ENCODE results near the gene CCDC127. TPM values are rescaled to one million over a fixed set of nuclear protein-coding genes. Genes with fewer than 3 reads are reported as not detected.
"Not testable (repeated sequence)": the region's sequence is repeated elsewhere in the genome, so short reads cannot be mapped to it uniquely, and the experiment has no call there.

CCDC127 gene, protein sequence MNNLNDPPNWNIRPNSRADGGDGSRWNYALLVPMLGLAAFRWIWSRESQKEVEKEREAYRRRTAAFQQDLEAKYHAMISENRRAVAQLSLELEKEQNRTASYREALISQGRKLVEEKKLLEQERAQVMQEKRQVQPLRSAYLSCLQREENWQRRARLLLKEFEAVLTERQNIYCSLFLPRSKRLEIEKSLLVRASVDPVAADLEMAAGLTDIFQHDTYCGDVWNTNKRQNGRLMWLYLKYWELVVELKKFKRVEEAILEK
- 1 to 10 TPM; 5.3 to 5.9 TPM for total RNA-seq

DNA sequence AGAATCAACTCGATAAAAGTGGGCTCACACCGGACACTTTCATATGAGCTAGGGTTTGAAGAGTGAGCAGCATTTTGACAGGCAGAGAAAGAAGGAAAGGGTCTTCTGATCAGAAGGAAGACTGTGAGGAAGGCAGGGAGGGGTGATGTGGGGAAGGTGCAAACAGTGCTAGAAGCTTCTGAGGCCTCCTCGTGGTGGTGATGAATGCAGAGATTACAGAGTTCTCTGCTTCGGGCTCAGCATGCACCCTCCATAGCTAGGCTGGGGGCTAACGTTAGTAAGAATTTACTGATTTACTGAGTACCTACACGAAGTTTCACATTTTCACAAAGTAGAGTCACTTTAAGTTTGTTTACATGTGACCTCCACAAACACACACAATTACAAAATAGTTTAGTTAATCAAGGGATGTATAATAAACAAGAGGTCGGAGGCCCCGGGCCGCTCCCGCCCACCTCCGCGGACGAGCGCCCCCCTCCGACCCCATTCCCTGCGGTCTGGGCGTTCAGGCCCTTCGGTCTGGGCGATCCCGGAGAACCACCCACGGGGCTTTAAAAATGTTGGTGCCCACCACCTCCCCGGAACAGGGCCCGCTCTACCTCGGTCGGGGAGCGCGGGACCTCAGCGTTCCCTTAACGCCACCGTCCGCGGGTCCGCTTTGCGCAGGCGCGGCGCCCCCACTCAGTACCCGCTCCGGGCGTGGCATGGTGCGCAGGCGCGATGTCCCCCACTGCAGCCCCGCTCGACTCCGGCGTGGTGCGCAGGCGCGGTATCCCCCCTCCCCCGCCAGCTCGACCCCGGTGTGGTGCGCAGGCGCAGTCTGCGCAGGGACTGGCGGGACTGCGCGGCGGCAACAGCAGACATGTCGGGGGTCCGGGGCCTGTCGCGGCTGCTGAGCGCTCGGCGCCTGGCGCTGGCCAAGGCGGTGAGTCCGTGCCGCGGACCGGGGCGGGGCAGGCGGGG lies at the start of gene CCDC127, which contains the start of gene SDHA:
CCDC127 (minus strand) TSS at position 660 of the 963 bp plus-strand sequence. CDS start 1,304 bp downstream, outside the sequence.
SDHA (plus strand) TSS at position 827 of the 963 bp plus-strand sequence; CDS start at position 863, 36 bp downstream.
- H3K9me3 Mint-ChIP-seq, H3K27me3 Mint-ChIP-seq: not testable (repeated sequence)
- peaks cover 55% of the 10 kb centered on the region for H3K4me1 Mint-ChIP-seq

DNA sequence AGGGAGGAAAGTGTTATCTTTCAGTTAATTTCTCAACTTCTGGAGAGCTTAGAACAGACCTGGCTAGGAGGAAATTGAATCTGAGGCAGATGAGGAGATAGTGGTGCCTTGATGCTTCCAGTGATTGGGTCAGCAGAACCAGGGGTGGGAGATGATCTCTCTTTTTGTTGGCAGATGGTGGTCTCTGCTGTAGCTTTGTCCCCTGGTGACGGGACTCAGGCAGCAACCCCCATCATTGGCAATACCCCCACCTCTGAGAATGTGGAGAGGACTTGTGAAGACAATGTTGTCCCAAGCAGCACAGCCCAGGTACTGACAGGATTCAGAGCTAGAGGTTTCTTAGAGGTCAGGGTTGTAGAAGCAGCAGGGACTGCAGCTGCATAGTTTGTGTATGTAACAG lies 49.8 kb upstream of the CCDC127 start:
- Mint-ChIP-seq H3K4me1 (peaks cover 15% of the 10 kb centered on the region), H3K4me3 (no peak overlapping the region), H3K36me3 (peaks cover 9% of the 10 kb centered on the region), H3K9me3 (no peaks in the 10 kb centered on the region), H3K27ac (no peak overlapping the region), H3K27me3 (no peaks in the 10 kb centered on the region)
- DNase-seq = no peak

More for the DNA sequence above, at the start of gene CCDC127, which contains the start of gene SDHA:
- Mint-ChIP-seq H3K27ac (peak within 1 kb of the TSS; percentile 91), H3K36me3 (peaks cover 21% of the 10 kb centered on the region), H3K4me3 (peak within 1 kb of the TSS; percentile 94)
- peak; percentile 98 for DNase-seq

DNA sequence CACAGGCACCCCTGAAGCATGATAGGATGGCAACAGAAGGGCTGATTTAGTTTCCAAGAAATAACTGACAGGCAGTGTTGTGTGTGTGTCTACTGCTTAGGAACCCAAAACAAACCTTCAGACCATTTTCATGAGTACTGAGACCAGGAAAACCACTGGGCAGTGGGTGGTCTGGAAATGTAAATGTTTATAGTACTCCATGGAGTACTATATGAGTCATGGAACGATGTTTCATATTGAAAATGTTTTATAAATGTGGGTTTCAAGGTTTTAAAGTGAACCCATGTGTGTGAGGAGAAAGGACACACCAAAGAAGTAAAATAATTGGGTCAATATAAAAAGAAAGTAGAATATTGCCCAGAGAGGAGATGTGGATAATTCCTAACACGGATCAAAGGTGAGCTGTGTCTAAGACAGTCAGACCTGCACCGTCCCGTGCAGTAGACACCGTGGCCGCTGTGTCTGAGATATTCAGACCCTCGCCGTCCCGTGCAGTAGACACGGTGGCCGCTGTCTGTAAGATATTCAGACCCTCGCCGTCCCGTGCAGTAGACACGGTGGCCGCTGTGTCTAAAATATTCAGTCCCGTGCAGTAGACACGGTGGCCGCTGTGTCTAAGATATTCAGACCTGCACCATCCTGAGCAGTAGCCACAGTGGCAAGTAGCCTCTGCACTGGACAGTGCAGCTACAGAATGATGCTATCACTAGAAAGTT lies 48.5 kb upstream of the CCDC127 start:
- H3K36me3 Mint-ChIP-seq = peaks cover 12% of the 10 kb centered on the region
- peak; percentile 19 for DNase-seq
- not testable (repeated sequence) for H3K4me3 Mint-ChIP-seq, H3K9me3 Mint-ChIP-seq, H3K27me3 Mint-ChIP-seq
- H3K4me1 Mint-ChIP-seq = peaks cover 14% of the 10 kb centered on the region
- H3K27ac Mint-ChIP-seq = peak overlapping the region; percentile 28

DNA sequence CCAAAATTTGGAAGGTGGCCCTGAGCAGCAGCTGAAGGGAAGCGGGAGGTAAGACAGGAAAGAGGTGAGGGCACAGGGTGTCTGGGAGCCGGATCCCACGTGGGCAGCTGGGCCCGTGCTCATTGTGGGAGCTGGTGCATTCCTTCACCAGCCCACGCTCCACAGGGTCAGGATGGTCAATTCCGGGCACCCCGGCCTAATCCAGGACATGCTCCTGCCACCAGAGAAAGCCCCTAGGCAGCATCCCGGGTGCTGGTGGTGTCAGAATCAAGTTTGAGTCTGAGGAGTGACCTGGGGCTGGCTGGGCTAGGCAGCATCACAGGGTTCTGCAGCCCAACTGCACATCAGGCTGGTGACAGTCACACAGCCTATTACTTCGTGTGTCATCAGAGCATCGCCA lies 46.4 kb upstream of the CCDC127 start:
- H3K9me3 Mint-ChIP-seq = peaks cover 2% of the 10 kb centered on the region
- H3K36me3 Mint-ChIP-seq = peaks cover 12% of the 10 kb centered on the region
- peaks cover 7% of the 10 kb centered on the region for H3K4me1 Mint-ChIP-seq
- no peak overlapping the region for H3K27ac Mint-ChIP-seq
- H3K4me3 Mint-ChIP-seq = no peak overlapping the region
- no peaks in the 10 kb centered on the region for H3K27me3 Mint-ChIP-seq
- DNase-seq = no peak

DNA sequence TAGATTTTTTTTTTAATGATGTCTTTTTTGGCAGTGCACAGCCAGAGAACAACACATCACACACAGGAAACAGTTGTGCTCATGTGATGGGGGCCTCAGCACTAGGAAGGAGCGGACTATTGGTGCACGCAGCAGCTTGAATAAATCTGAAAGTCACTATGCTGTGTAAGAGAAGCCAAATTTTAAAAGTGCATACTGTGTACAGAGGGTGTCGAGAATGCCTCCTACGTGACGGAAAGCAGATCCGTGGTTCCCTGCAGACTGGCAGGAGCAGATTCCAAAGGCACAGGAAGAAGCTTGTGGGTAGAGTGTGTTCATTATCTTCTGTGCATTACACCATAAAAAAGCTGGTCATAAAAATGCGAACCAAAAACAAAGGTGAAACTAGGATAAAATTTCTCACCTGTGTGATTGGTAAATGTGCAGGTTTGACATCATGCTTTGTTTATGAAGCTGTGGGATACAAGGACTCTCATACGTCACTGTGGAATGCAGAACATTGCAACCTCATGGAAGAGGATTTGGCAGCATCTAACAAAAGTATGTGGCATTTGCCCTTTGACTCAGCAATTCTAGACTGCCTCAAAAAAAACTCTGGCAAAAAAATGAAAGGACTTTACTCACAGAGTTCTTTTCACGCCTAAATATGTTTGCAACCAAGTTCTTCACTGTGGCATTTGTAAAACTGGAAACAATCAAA lies 45.5 kb upstream of the CCDC127 start:
- not testable (repeated sequence) for H3K27me3 Mint-ChIP-seq, H3K27ac Mint-ChIP-seq, H3K9me3 Mint-ChIP-seq, DNase-seq, H3K4me3 Mint-ChIP-seq, H3K4me1 Mint-ChIP-seq
- peaks cover 15% of the 10 kb centered on the region for H3K36me3 Mint-ChIP-seq

DNA sequence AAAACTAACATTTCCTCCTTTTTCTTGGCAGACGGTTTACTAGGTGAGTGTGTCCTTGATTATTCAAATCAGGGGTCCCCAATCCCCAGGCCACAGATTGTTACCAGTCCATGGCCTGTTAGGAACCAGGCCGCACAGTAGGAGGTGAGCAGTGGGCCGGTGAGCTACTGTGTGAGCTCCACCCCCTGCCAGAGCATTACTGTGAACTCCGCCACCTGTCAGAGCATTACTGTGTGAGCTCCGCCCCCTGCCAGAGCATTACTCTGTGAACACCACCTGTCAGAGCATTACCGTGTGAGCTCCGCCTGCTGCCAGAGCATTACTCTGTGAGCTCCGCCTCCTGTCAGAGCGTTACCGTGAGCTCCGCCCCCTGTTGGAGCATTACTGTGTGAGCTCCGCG lies 39.2 kb upstream of the CCDC127 start:
- Mint-ChIP-seq H3K36me3 (peaks cover 29% of the 10 kb centered on the region), H3K27ac (no peak overlapping the region), H3K4me1 (no peaks in the 10 kb centered on the region), H3K27me3 (no peaks in the 10 kb centered on the region), H3K9me3 (peaks cover 8% of the 10 kb centered on the region), H3K4me3 (no peak overlapping the region)
- DNase-seq = no peak

DNA sequence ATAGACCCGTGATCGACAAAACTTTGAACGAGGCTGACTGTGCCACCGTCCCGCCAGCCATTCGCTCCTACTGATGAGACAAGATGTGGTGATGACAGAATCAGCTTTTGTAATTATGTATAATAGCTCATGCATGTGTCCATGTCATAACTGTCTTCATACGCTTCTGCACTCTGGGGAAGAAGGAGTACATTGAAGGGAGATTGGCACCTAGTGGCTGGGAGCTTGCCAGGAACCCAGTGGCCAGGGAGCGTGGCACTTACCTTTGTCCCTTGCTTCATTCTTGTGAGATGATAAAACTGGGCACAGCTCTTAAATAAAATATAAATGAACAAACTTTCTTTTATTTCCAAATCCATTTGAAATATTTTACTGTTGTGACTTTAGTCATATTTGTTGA lies 38.4 kb upstream of the CCDC127 start:
- H3K27me3 Mint-ChIP-seq, H3K9me3 Mint-ChIP-seq, H3K4me3 Mint-ChIP-seq, DNase-seq, H3K4me1 Mint-ChIP-seq: not testable (repeated sequence)
- peaks cover 28% of the 10 kb centered on the region for H3K36me3 Mint-ChIP-seq
- H3K27ac Mint-ChIP-seq = peak overlapping the region; percentile 25

DNA sequence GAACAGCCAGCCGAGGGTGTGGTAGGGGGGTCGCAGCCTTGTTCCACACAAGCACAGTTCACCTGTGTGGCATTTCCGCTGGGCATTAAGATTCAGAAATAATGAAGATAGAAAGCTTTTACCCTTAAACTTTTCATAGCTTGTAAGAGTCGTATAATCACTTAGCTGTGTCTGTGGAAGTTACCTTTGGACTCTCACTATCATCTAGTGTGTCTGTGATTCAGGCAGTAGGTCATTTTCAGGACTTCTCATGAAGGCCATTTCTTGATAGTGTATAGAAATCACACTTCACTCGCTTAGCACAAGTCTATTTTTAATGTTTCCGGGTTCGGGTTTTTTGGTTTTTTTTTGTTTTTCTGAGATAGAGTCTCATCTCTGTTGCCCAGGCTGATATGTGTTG lies 37.2 kb upstream of the CCDC127 start:
- not testable (repeated sequence) for H3K4me1 Mint-ChIP-seq, H3K27ac Mint-ChIP-seq, H3K4me3 Mint-ChIP-seq, H3K27me3 Mint-ChIP-seq, DNase-seq, H3K9me3 Mint-ChIP-seq
- peaks cover 28% of the 10 kb centered on the region for H3K36me3 Mint-ChIP-seq

DNA sequence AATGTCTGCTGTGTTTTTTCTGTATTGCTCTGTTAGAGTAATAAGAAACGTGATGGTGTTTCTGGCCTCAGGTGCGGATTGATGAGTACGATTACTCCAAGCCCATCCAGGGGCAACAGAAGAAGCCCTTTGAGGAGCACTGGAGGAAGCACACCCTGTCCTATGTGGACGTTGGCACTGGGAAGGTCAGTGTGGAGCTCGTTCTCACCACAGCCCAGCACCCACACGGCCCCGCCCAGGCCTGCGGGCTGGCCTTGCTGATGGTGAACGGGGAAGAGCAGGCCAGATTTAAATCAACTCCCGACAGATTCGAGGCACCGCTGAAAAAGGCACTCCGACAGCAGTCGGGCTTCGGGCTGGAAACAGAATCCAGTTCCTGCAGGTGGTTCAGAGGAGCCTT lies 36.4 kb upstream of the CCDC127 start:
- not testable (repeated sequence) for H3K9me3 Mint-ChIP-seq, H3K4me3 Mint-ChIP-seq, H3K27me3 Mint-ChIP-seq, H3K27ac Mint-ChIP-seq, H3K4me1 Mint-ChIP-seq, DNase-seq
- peaks cover 28% of the 10 kb centered on the region for H3K36me3 Mint-ChIP-seq

DNA sequence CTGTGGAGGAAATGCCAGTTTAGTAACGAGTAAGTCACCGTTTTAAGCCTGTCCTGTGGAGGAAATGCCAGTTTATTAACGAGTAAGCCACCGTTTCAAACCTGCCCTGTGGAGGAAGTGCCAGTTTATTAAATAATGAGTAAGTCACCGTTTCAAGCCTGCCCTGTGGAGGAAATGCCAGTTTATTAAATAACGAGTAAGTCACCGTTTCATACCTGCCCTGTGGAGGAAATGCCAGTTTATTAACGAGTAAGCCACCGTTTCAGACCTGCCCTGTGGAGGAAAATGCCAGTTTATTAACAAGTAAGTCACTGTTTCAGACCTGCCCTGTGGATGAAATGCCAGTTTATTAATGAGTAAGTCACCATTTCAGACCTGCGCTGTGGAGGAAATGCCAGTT lies 34.6 kb upstream of the CCDC127 start:
- Mint-ChIP-seq H3K36me3 (peaks cover 32% of the 10 kb centered on the region), H3K27ac (no peak overlapping the region), H3K9me3 (no peaks in the 10 kb centered on the region), H3K27me3 (no peaks in the 10 kb centered on the region), H3K4me1 (no peaks in the 10 kb centered on the region), H3K4me3 (no peak overlapping the region)
- DNase-seq = no peak

DNA sequence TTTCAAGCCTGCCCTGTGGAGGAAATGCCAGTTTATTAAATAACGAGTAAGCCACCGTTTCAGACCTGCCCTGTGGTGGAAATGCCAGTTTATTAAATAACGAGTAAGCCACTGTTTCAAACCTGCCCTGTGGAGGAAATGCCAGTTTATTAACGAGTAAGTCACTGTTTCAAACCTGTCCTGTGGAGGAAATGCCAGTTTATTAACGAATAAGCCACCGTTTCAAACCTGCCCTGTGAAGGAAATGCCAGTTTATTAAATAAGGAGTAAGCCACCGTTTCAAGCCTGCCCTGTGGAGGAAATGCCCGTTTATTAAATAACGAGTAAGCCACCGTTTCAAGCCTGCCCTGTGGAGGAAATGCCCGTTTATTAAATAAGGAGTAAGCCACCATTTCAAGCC lies 34.0 kb upstream of the CCDC127 start:
- not testable (repeated sequence) for H3K4me3 Mint-ChIP-seq, H3K27ac Mint-ChIP-seq

DNA sequence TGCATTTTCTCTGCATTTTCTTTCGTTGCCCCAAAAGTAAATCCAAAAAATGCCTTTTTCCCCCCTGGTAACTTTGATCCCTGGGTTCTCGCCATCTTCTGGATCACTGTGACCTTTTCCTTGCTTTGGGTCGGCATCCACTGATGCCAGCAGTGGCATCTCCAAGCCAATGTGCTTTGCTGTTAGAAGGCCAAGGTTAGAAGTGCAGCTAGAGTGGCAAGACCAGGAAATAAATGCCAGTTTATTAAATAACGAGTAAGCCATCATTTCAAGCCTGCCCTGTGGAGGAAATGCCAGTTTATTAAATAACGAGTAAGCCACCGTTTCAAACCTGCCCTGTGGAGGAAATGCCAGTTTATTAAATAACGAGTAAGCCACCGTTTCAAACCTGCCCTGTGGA lies 33.6 kb upstream of the CCDC127 start:
- H3K27me3 Mint-ChIP-seq, H3K4me3 Mint-ChIP-seq: not testable (repeated sequence)

More for the DNA sequence above, 34.0 kb upstream of the CCDC127 start:
- not testable (repeated sequence) for DNase-seq, H3K27me3 Mint-ChIP-seq, H3K4me1 Mint-ChIP-seq, H3K9me3 Mint-ChIP-seq
- H3K36me3 Mint-ChIP-seq = peaks cover 32% of the 10 kb centered on the region

DNA sequence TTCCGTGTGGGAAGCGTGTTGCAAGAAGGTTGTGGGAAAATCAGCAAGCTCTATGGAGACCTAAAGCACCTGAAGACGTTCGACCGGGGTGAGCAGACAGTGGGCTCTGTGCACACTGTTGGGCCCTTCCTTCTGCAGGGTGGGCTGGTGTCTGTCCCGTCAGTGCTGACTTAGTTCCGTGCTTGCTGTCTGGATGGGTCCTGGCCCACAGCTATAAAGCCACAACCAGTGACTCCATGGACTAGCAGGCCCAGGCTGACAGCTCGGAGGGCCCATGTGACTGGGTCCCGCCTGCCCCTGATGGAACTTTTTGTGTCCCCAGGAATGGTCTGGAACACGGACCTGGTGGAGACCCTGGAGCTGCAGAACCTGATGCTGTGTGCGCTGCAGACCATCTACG lies 33.1 kb upstream of the CCDC127 start:
- not testable (repeated sequence) for H3K9me3 Mint-ChIP-seq, H3K4me3 Mint-ChIP-seq, DNase-seq, H3K27ac Mint-ChIP-seq, H3K4me1 Mint-ChIP-seq, H3K27me3 Mint-ChIP-seq
- H3K36me3 Mint-ChIP-seq = peaks cover 29% of the 10 kb centered on the region

More for the DNA sequence above, 33.6 kb upstream of the CCDC127 start:
- peaks cover 31% of the 10 kb centered on the region for H3K36me3 Mint-ChIP-seq
- DNase-seq, H3K4me1 Mint-ChIP-seq, H3K9me3 Mint-ChIP-seq, H3K27ac Mint-ChIP-seq: not testable (repeated sequence)

DNA sequence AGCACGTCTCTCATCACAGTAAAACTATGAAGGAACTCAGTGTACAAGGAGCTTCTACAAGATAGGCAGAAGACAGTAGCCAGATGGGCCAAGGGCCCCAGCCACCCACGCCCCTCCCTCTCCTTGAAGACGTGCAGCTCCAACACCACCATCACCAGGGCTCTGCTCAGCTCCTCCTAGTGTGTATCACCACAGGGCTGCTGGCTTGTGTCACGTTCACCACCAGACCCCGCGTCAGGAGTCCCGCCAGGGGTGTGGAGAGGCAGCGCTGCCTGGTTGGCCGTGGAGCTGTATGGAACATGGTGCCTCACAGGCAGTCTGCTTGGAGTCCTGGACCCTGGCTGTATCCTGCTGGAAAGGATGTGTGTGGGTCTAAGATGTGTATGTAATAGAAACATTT lies 32.4 kb upstream of the CCDC127 start:
- H3K27me3 Mint-ChIP-seq, H3K4me1 Mint-ChIP-seq: not testable (repeated sequence)

More for the DNA sequence above, 32.4 kb upstream of the CCDC127 start:
- not testable (repeated sequence) for DNase-seq, H3K27ac Mint-ChIP-seq, H3K9me3 Mint-ChIP-seq, H3K4me3 Mint-ChIP-seq
- peaks cover 28% of the 10 kb centered on the region for H3K36me3 Mint-ChIP-seq
